Measurements from ENCODE around the gene C19orf38. TPM values are rescaled to one million over a fixed set of nuclear protein-coding genes. Genes with fewer than 3 reads are reported as not detected.
A peak's percentile ranks its signal among the peaks of the same experiment; 100 is the strongest.
"Not testable (repeated sequence)": the region's sequence is repeated elsewhere in the genome, so short reads cannot be mapped to it uniquely, and the experiment has no call there.

Gene C19orf38
- polyA plus RNA-seq, 1 donor: 2.7 TPM

DNA sequence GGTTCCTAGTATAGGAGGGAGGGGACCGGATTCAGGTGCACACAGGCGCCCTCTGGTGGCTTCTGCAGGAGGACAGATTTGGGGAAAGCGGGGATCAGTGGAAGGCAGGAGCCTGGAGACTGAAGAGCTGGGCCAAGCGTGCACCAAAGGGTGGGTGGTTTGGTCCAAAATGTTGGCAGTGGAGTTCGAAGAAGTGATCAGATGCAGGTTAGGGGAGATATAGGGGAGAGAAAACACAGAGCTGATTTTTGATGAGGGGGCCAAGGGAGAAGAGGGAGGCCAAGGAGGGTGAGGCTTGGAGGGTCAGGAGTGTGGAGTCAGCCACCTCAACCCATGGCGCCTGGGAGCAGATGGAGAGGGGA, 16.3 kb downstream of the C19orf38 start:
- Histone ChIP-seq H3K4me3 (ENCODE audit: low read length) (no peak overlapping the region), H3K27ac (ENCODE audit: low read length) (no peak overlapping the region)
- WGBS (ENCODE audit: insufficient coverage, low lambda C conversion rate): 17% methylated on average over 1 of the region's 6 CpGs

GRCh38 chr19:10866495-10866894, 18.3 kb downstream of the C19orf38 start:
- Histone ChIP-seq H3K4me1 (ENCODE audit: control insufficient read depth, insufficient read depth, low read length) (peaks cover 13% of the 10 kb centered on the region), H3K4me3 (ENCODE audit: low read length) (no peak overlapping the region), H3K9me3 (ENCODE audit: control insufficient read depth, low read depth, low read length) (no peaks in the 10 kb centered on the region), H3K27me3 (ENCODE audit: control insufficient read depth, insufficient read depth, low read length) (no peaks in the 10 kb centered on the region), H3K36me3 (ENCODE audit: control insufficient read depth, insufficient read depth, low read length) (no peaks in the 10 kb centered on the region), H3K27ac (ENCODE audit: low read length) (no peak overlapping the region)
- no peak for DNase-seq
- no CpG with 5 or more reads among the region's 10 CpGs for WGBS (ENCODE audit: insufficient coverage, low lambda C conversion rate)

More for the DNA sequence above, 16.3 kb downstream of the C19orf38 start:
- Histone ChIP-seq H3K36me3 (ENCODE audit: control insufficient read depth, insufficient read depth, low read length) (no peaks in the 10 kb centered on the region), H3K9me3 (ENCODE audit: control insufficient read depth, low read depth, low read length) (no peaks in the 10 kb centered on the region), H3K4me1 (ENCODE audit: control insufficient read depth, insufficient read depth, low read length) (peaks cover 13% of the 10 kb centered on the region), H3K27me3 (ENCODE audit: control insufficient read depth, insufficient read depth, low read length) (no peaks in the 10 kb centered on the region)
- peak; percentile 66 to 71 for DNase-seq

DNA sequence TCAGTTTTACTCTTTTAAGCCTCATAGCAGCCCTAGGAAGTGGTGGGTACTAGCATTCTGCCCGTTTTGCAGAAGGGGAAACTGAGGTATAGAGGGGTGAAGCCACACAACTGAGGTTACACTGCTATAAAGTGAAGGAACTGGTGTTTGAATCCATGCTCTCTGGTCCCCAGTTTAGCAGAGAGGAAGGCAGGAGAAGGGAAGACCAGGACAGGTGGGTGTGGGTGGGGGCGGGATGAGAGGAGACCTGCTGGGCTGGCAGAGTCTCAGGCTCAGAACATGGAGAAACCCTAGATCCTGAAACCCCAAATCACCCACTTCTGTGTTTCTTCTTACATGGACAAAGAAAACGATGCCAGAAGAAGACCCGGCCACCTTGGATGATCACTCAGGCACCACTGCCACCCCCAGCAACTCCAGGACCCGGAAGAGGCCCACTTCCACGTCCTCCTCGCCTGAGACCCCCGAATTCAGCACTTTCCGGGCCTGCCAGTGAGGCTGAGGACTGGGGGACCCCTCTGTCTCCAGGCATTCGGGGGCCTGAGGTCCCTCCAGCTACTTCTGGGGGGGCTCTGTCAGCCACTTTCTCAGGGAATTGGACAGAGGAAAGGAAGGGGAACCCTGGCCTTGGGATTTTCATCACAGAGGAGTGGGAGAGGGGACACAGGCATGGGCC, 20.8 kb downstream of the C19orf38 start:
- Histone ChIP-seq H3K36me3 (ENCODE audit: control insufficient read depth, insufficient read depth, low read length) (no peaks in the 10 kb centered on the region), H3K27ac (ENCODE audit: low read length) (no peak overlapping the region), H3K27me3 (ENCODE audit: control insufficient read depth, insufficient read depth, low read length) (no peaks in the 10 kb centered on the region), H3K4me1 (ENCODE audit: control insufficient read depth, insufficient read depth, low read length) (peaks cover 7% of the 10 kb centered on the region), H3K4me3 (ENCODE audit: low read length) (no peak overlapping the region), H3K9me3 (ENCODE audit: control insufficient read depth, low read depth, low read length) (no peaks in the 10 kb centered on the region)
- no CpG with 5 or more reads among the region's 10 CpGs for WGBS (ENCODE audit: insufficient coverage, low lambda C conversion rate)
- DNase-seq: no peak

GRCh38 chr19:10869872-10870311, 21.7 kb downstream of the C19orf38 start:
- not testable (repeated sequence) for H3K4me3 ChIP-seq (ENCODE audit: low read length); H3K36me3 ChIP-seq (ENCODE audit: control insufficient read depth, insufficient read depth, low read length)
- no CpG with 5 or more reads among the region's 11 CpGs for WGBS (ENCODE audit: insufficient coverage, low lambda C conversion rate)

GRCh38 chr19:10870501-10870954, 22.3 kb downstream of the C19orf38 start:
- peak overlapping the region; percentile 48 for H3K4me3 ChIP-seq (ENCODE audit: low read length)
- no peaks in the 10 kb centered on the region for H3K36me3 ChIP-seq (ENCODE audit: control insufficient read depth, insufficient read depth, low read length)

More at GRCh38 chr19:10869872-10870311, 21.7 kb downstream of the C19orf38 start:
- not testable (repeated sequence) for H3K27me3 ChIP-seq (ENCODE audit: control insufficient read depth, insufficient read depth, low read length); H3K4me1 ChIP-seq (ENCODE audit: control insufficient read depth, insufficient read depth, low read length); H3K27ac ChIP-seq (ENCODE audit: low read length); H3K9me3 ChIP-seq (ENCODE audit: control insufficient read depth, low read depth, low read length); DNase-seq

GRCh38 chr19:10870955-10871603, 22.9 kb downstream of the C19orf38 start, which contains the start of gene CARM1:
Gene CARM1, plus strand, starts transcription at chr19:10871553. Its CDS starts 150 bp downstream, at chr19:10871703.
- WGBS (ENCODE audit: insufficient coverage, low lambda C conversion rate): no CpG with 5 or more reads among the region's 99 CpGs
- DNase-seq: peak; percentile 99
- Histone ChIP-seq H3K36me3 (ENCODE audit: control insufficient read depth, insufficient read depth, low read length) (no peaks in the 10 kb centered on the region), H3K4me1 (ENCODE audit: control insufficient read depth, insufficient read depth, low read length) (peaks cover 8% of the 10 kb centered on the region), H3K27me3 (ENCODE audit: control insufficient read depth, insufficient read depth, low read length) (no peaks in the 10 kb centered on the region), H3K9me3 (ENCODE audit: control insufficient read depth, low read depth, low read length) (no peaks in the 10 kb centered on the region), H3K27ac (ENCODE audit: low read length) (peak within 1 kb of the TSS; percentile 80), H3K4me3 (ENCODE audit: low read length) (peak within 1 kb of the TSS; percentile 95)

More at GRCh38 chr19:10870501-10870954, 22.3 kb downstream of the C19orf38 start:
- no peaks in the 10 kb centered on the region for H3K27me3 ChIP-seq (ENCODE audit: control insufficient read depth, insufficient read depth, low read length)
- DNase-seq: peak in 1 of 2 donors; percentile 46
- WGBS (ENCODE audit: insufficient coverage, low lambda C conversion rate): 0% methylated on average over 2 of the region's 22 CpGs
- peak overlapping the region; percentile 65 for H3K27ac ChIP-seq (ENCODE audit: low read length)
- peaks cover 8% of the 10 kb centered on the region for H3K4me1 ChIP-seq (ENCODE audit: control insufficient read depth, insufficient read depth, low read length)
- no peaks in the 10 kb centered on the region for H3K9me3 ChIP-seq (ENCODE audit: control insufficient read depth, low read depth, low read length)

DNA sequence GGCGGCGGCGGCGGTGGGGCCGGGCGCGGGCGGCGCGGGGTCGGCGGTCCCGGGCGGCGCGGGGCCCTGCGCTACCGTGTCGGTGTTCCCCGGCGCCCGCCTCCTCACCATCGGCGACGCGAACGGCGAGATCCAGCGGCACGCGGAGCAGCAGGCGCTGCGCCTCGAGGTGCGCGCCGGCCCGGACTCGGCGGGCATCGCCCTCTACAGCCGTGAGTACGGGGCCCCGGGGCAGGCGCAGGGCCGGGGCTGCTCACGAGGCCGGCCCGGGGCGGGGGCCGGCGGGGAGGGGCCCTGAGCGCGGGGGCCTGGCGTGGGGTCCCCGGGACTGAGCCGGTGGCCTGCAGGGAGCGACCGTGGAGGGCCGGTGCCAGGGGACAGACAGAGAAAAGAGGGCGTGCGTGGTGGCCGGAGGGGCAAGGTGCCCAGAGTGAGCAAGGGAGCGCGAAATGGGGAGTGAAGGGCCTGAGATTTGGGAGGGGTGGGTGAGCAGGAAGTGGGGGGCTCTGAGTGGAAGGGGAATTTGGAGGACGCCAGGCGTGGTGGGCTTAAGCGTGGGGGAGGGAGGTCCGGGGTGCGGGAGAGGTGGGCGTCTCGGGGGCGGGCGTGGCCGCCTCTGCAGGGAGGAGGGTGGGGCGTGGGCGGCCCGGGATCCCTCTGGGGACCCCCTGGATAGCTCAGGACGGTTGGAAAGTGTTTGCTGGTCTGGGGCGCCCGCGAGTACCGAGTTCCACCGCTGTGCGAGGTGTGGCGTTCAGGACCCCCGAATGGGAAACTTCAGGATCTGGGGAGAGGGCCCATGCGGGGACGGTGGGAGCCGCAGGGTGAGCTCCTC, 23.7 kb downstream of the C19orf38 start:
- H3K4me3 ChIP-seq (ENCODE audit: low read length): peak overlapping the region; percentile 95
- H3K36me3 ChIP-seq (ENCODE audit: control insufficient read depth, insufficient read depth, low read length): peaks cover 4% of the 10 kb centered on the region
- H3K27ac ChIP-seq (ENCODE audit: low read length): peak overlapping the region; percentile 80
- no peaks in the 10 kb centered on the region for H3K9me3 ChIP-seq (ENCODE audit: control insufficient read depth, low read depth, low read length)
- no peaks in the 10 kb centered on the region for H3K27me3 ChIP-seq (ENCODE audit: control insufficient read depth, insufficient read depth, low read length)
- no CpG with 5 or more reads among the region's 90 CpGs for WGBS (ENCODE audit: insufficient coverage, low lambda C conversion rate)
- peak in 1 of 2 donors; percentile 64 for DNase-seq
- H3K4me1 ChIP-seq (ENCODE audit: control insufficient read depth, insufficient read depth, low read length): peaks cover 8% of the 10 kb centered on the region

DNA sequence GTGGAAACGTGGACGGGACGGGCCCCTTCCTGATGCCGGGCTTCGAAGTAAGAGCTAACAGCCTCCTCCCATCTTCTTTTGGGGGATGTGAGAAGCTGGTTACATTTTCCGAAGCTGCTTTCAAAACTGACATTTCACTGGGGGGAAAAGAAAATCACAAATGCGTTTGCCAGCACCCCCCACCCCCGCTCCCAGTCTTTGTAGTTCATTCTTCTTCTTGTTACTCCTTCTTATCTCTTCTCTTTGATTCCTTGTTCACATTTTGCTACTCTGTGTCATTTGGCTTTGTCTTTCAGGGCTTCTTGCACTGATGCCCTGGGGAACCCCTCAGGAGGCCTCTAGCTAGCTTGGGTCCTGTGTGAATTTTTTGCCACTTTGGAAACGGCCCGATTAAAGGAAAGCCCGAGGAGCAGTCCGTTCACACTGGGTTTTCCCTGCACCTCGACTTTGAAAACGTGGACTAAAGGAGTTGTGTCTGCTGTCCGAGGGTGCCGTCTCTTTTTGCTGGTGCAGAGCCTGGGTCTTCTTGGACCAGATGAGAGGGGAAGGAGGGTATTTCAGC, 24.4 kb downstream of the C19orf38 start:
- peak in 1 of 2 donors; percentile 47 for DNase-seq
- no CpG with 5 or more reads among the region's 16 CpGs for WGBS (ENCODE audit: insufficient coverage, low lambda C conversion rate)
- peaks cover 8% of the 10 kb centered on the region for H3K4me1 ChIP-seq (ENCODE audit: control insufficient read depth, insufficient read depth, low read length)
- H3K27me3 ChIP-seq (ENCODE audit: control insufficient read depth, insufficient read depth, low read length): no peaks in the 10 kb centered on the region
- peak overlapping the region; percentile 80 for H3K27ac ChIP-seq (ENCODE audit: low read length)
- H3K4me3 ChIP-seq (ENCODE audit: low read length): peak overlapping the region; percentile 95
- no peaks in the 10 kb centered on the region for H3K9me3 ChIP-seq (ENCODE audit: control insufficient read depth, low read depth, low read length)
- H3K36me3 ChIP-seq (ENCODE audit: control insufficient read depth, insufficient read depth, low read length): peaks cover 4% of the 10 kb centered on the region

GRCh38 chr19:10874024-10874423, 25.8 kb downstream of the C19orf38 start:
- H3K4me3 ChIP-seq (ENCODE audit: low read length): no peak overlapping the region
- peak; percentile 60 to 73 for DNase-seq
- WGBS (ENCODE audit: insufficient coverage, low lambda C conversion rate): 29% methylated on average over 1 of the region's 1 CpG
- H3K27me3 ChIP-seq (ENCODE audit: control insufficient read depth, insufficient read depth, low read length): no peaks in the 10 kb centered on the region
- H3K36me3 ChIP-seq (ENCODE audit: control insufficient read depth, insufficient read depth, low read length): peaks cover 4% of the 10 kb centered on the region
- peaks cover 8% of the 10 kb centered on the region for H3K4me1 ChIP-seq (ENCODE audit: control insufficient read depth, insufficient read depth, low read length)
- H3K9me3 ChIP-seq (ENCODE audit: control insufficient read depth, low read depth, low read length): no peaks in the 10 kb centered on the region
- peak overlapping the region; percentile 58 for H3K27ac ChIP-seq (ENCODE audit: low read length)
